ENCODE data around the gene SMIM33. TPM values are rescaled to one million over a fixed set of nuclear protein-coding genes. Genes with fewer than 3 reads are reported as not detected.

The SMIM33 gene
- total and polyA plus RNA-seq, 9 of the 15 experiments (the other 6 are each of a cell fraction or from before 2014, with no cell fraction given), result not detected

GRCh38 chr5:139517683-139518564 is 47.1 kb downstream of the SMIM33 start (continued):
- no peak for TF ChIP-seq USF1 (CRISPR knock-in tag; IDR thresholded peaks at IDR 0.05)
- peak; percentile 38; the same call in 1 of the 2 replicates for TF ChIP-seq NR2C2 (CRISPR knock-in tag; IDR thresholded peaks at IDR 0.05)
- TF ChIP-seq NR2C2 (tag; IDR thresholded peaks at IDR 0.05), result peak; percentile 97
- no peak for TF ChIP-seq ZBTB8A (IDR thresholded peaks at IDR 0.05; ENCODE audit: partially characterized antibody)
- peak; percentile 74 for TF ChIP-seq POLR2B (IDR thresholded peaks at IDR 0.05; ENCODE audit: low read depth, partially characterized antibody)
- peak; percentile 29; the same call in 1 of the 2 replicates for TF ChIP-seq ZNF12 (CRISPR knock-in tag; IDR thresholded peaks at IDR 0.05)
- peak; percentile 98; the same call in 1 of the 2 replicates for TF ChIP-seq ATF6 (CRISPR knock-in tag; IDR thresholded peaks at IDR 0.05)
- no peak for TF ChIP-seq ZKSCAN8 (CRISPR knock-in tag; IDR thresholded peaks at IDR 0.05)
- TF ChIP-seq HDAC6 (IDR thresholded peaks at IDR 0.05; ENCODE audit: low read depth, low read length), result no peak
- TF ChIP-seq NCOR1 (IDR thresholded peaks at IDR 0.05), result peak; percentile 52
- TF ChIP-seq ZNF584 (CRISPR knock-in tag; IDR thresholded peaks at IDR 0.05; ENCODE audit: low read depth), result 0 out of 2 replicates have a peak, but pooled peaks have one; percentile 76
- TF ChIP-seq ZBTB43 (CRISPR knock-in tag; IDR thresholded peaks at IDR 0.05), result no peak; the same call in 1 of the 2 replicates
- TF ChIP-seq MTA1 (IDR thresholded peaks at IDR 0.05; ENCODE audit: borderline replicate concordance), result 0 out of 2 replicates have a peak, but pooled peaks have one; percentile 35
- TF ChIP-seq NR2F6 (CRISPR knock-in tag; IDR thresholded peaks at IDR 0.05), result no peak
- TF ChIP-seq VEZF1 (CRISPR knock-in tag; IDR thresholded peaks at IDR 0.05), result peak; percentile 38
- no peak for TF ChIP-seq ATF1 (CRISPR knock-in tag; IDR thresholded peaks at IDR 0.05)
- peak; percentile 87 for TF ChIP-seq ATF1 (tag; IDR thresholded peaks at IDR 0.05)
- peak; percentile 68; the same call in 1 of the 2 replicates for TF ChIP-seq TRIM25 (IDR thresholded peaks at IDR 0.05; ENCODE audit: borderline replicate concordance)
- no peak; a peak in 1 of 4 replicates for TF ChIP-seq SIN3A (IDR thresholded peaks at IDR 0.05; ENCODE audit: borderline replicate concordance in 2 of 2, control insufficient read depth in 1 of 2, low read depth in 2 of 2, low read length in 2 of 2)

Measured in K562 (cell line).